Inflammatory macrophage treated with lipopolysaccharide for 4 hours (primary cell): ENCODE measurements around the gene NT5M.

Experiments used
- DNase-seq: peaks from one replicate; pipeline ENCODE4 v3.0.0-alpha.2; 2020

Gene NT5M

GRCh38 chr17:17355426-17355825 lies 52.3 kb downstream of the NT5M start:
- DNase-seq: no peak

DNA sequence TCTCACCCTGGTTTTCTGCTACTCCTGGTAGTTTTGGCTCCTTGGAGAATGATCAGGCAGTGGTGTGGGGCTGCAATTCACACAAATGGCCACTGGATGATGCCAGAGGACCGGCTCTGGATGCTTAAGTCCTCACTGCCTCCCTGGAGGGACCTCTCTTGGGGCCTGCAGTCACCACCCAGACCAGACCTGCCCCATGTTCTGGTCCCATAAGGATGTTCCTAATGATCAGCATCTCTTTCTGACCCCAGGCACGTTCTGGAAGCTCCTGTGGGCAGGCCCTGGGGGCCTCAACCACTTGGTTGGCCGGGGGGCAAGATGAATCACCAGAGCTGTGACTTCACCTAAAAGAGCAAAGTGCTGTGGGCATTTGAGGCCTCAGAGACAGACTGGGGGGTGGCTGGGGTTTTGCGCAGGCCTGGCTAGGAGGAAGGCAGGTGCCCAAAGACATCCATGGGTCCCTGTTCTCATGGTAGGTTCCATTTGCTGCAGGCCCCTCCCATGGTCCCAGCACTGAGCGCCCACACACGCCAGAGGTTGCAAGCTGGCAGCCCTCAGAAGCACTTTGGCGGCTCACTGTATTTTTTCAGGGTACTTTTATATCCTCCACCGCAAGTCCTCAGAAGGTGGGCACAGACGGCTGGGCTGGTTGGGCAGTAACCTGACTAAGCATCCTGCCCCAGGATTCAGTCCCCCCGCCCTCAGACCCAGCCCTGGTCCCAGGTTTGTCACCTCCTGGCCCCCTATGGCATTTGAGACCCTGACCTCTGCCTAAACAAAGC lies 53.2 kb downstream of the NT5M start:
- peak; percentile 70 for DNase-seq

DNA sequence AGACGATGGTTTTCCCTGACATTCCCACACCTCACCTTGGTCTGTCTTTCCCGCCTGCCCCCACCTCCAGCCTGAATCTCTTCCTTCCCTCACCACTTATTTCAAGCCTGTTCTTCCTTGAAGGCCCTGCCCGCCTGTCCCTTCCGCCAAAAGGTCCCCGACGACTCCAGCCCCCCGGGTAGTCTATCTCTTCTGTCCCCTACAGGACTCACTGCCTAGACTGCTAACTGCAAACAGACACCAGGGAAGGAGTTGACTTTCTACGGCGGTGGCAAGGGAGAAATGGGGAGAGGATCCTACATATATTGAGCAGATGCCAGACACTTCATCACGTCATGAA lies 53.7 kb downstream of the NT5M start:
- DNase-seq: no peak

DNA sequence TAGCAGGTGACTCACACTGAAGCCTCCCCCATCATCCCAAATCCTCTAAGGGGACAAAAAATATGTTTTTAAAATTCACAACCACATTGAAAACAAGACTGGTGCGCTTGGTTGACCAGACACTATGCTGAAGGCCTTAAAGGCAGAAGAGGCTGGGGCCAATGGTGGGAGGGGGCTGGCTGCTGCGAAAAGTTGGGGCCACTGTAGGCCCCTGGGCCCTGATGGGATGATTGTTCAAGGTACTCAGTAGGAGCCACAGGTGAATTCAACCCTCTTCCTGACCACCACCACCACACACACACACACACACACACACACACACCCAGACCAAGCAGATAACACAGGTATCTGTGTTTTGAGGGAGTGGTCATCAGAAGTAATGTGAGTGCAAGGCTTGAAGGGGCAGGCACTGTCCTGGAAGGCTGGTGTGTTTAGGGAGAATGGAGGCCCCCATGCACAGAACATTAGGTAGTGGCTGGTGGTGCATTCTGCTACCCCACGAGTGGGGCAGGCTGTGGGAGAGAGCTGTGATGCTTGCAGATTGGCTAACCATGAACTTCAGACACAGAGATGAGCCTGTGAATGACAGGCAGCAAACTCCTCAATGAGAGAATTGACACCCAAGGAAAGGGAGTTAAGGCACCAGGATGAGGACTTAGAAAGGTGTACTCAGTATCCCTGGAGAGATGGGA lies 55.0 kb downstream of the NT5M start:
- DNase-seq: no peak

DNA sequence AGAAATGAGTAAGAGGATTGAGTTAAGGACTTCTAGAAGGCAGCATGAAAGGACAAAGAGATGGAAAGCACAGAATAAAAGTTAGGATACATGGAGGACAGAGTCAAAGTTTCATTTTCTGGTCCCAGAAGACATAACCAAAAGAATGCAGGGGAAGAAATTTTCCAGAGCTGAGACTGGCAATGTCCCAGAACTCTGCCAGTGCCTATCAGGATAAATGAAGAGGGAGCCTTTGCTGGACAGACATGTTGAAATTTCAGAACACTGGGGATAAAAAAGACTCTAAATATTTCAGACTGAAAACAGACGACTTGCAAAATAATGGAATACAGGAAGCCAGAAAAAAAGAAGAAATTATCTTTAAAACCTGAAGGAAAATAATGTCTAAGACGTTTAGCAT lies 55.7 kb downstream of the NT5M start:
- DNase-seq: no peak

DNA sequence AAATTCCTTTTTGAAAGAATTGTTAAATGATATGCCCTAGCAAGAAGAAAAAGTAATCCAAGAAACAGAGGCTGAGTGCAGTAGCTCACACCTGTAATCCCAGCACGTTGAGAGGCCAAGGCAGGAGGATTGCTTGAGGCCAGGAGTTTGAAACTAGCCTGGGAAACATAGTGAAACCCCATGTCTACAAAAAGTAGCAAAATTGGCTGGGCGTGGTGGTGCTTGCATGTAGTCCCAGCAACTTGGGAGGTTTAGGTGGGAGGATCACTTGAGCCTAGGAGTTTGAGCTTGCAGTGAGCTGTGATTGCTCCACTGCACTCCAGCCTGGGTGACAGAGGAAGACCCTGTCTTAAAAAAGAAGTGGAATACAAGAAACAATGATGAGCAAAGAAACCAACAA lies 56.1 kb downstream of the NT5M start:
- no peak for DNase-seq

DNA sequence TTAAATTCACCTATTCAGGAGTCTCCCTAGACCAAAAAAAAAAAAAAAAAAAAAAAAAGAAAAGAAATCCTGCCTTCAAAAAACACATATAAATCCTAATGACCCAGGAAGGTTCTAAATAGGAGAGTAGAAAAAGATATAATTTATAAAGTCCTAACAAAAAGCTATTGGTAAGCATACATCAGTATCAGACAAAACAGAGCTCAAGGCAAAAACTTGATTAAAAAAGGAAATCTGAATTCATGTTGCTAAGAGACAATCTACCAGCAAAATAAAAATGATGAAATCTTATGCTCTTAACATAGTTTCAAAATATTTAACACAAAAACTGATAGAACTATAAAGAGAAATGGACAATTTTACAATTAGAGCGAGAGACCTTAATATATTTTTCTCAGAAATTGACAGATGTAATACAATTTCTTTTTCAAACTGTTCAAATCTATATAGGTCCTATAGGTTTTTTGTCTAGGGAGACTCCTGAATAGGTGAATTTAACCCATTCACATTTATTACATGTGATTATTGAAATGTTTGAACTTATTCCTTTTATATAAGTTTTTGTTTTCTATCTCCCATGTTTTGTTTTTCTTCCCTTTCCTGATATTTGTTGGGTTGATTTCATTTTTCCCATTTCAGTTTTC lies 57.0 kb downstream of the NT5M start:
- no peak for DNase-seq

DNA sequence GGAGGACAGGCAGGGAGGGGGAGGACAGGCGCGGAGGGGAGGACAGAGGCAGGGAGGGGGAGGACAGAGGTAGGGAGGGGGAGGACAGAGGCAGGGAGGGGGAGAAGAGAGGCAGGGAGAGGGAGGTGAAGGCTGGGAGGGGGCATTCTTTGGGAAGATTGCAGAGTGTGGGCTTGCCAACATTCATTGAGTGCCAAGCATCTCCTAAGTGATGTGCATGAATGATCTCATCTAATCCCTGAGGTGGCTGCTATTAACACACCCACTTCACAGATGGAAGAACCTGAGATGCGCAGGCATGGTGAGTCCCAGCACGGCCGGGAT lies 58.3 kb downstream of the NT5M start:
- no peak for DNase-seq

- DNase-seq: no peak
Measured at GRCh38 chr17:17361867-17362539, 58.8 kb downstream of the NT5M start.

DNA sequence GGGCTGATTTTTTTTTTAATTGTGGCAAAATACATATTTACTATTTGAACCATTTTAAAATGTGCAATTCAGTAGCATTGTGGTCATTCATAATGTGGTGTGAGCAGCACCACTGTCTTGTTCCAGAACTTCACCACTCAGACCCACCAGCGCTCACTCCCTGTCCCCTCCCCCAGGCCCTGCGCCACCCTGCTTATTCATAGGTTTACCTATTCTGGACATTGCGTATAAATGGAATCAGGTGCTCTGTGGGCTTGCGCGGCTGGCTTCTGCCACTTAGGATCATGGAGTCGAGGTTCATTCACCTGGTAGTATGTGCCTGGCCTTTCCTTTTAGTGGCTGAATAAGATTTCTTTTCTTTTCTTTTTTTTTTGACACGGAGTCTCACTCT lies 59.4 kb downstream of the NT5M start:
- no peak for DNase-seq

GRCh38 chr17:17363638-17364337 lies 60.6 kb downstream of the NT5M start:
- DNase-seq: no peak

GRCh38 chr17:17364338-17364667 lies 61.1 kb downstream of the NT5M start:
- DNase-seq: no peak

- DNase-seq: no peak
Measured at GRCh38 chr17:17365476-17366110, 62.4 kb downstream of the NT5M start.

DNA sequence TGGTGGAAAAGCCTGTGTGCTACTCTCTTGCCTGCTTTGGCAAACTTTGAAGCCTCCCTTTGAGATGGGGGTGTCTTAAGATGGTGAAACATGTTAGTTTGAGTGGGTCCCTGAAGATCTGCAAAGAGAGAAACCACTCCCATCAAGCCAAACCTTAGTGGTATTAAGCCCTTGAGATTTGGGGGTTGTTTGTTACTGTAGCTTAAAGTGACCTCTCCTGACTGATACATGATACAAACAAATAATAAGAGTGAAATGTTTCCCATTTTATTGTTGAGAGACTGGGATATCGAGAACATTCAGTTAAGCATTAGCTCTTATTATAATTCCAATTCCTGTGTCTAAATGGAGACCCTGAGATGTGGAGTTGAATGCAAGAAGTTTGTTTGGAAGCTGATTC lies 63.1 kb downstream of the NT5M start:
- no peak for DNase-seq

GRCh38 chr17:17366941-17367875 lies 64.0 kb downstream of the NT5M start:
- peak; percentile 6 for DNase-seq

GRCh38 chr17:17367931-17368330 lies 64.8 kb downstream of the NT5M start:
- peak; percentile 41 for DNase-seq

GRCh38 chr17:17370711-17371110 lies 67.5 kb downstream of the NT5M start:
- no peak for DNase-seq

DNA sequence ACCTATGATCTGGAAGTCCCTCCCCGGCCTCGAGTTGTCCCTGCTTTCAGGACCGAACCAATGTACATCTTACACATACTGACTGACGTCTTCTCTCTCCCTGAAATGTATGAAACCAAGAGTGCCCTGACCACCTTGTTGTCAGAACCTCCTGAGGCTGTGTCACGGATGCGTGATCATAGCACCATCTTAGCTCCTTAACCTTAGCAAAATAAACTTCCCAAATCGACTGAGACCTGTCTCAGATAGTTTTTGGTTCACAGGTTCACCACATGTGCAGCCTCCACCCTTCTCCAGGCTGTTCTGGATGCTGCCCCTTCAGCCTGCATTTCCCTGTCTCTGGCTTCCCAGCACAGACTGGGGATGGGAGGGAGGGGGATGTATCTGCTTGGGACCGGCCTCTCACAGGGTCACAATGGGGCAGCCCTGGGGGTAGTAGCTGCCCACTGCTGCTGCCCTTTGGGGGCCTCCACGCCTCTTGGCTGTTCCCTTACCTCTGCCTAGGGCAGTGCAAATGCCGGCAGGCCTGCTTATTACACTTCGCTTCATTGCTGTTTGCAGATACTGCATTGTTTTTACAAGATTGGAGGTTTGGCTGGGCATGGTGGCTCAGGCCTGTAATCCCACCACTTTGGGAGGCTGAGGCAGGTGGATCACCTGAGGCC lies 69.8 kb downstream of the NT5M start:
- DNase-seq: no peak

GRCh38 chr17:17375841-17376240 lies 72.7 kb downstream of the NT5M start:
- DNase-seq: peak; percentile 28

DNA sequence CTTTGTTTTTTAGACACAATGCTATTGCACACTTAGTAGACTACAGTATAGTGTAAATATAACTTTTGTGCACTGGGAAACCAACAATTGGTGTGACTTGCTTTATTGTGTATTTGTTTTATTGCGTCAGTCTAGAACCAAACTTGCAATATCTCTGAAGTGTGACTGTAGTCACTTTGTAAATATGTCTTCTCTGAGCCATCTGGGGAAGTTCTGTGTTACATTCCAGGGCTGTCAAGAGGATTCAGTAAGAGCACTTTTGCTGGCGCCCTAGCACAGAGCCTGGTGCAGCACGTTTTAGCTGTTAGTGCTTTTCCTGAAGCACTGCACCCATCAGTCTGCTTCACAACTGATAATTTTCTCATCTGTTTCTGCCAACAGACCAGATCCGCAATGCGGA lies 73.2 kb downstream of the NT5M start:
- peak; percentile 53 for DNase-seq
